GM18858 (cell line): ENCODE results near the gene MTTP.

ENCODE experiments used
- ATAC-seq: cut with Tn5 transposase; IDR thresholded peaks from one replicate; pipeline ENCODE4 v1.9.1; 2021; ENCODE audit not compliant: unreplicated experiment

The MTTP gene

GRCh38 chr4:99591757-99592156, 17.1 kb downstream of the MTTP start:
- no peak for ATAC-seq

- peak; percentile 50 for ATAC-seq
Observed at GRCh38 chr4:99593781-99594641, 19.4 kb downstream of the MTTP start.

GRCh38 chr4:99594818-99595217, 20.2 kb downstream of the MTTP start:
- no peak for ATAC-seq

- no peak for ATAC-seq
Observed at GRCh38 chr4:99606716-99607115, 32.1 kb downstream of the MTTP start.

- ATAC-seq = no peak
Observed at GRCh38 chr4:99608417-99608816, 33.8 kb downstream of the MTTP start.

- no peak for ATAC-seq
Observed at GRCh38 chr4:99610605-99611175, 36.1 kb downstream of the MTTP start.

GRCh38 chr4:99612281-99612680, 37.7 kb downstream of the MTTP start:
- no peak for ATAC-seq

- no peak for ATAC-seq
Observed at GRCh38 chr4:99612704-99613103, 38.1 kb downstream of the MTTP start.

GRCh38 chr4:99614491-99614890, 39.9 kb downstream of the MTTP start:
- no peak for ATAC-seq

- no peak for ATAC-seq
Observed at GRCh38 chr4:99615170-99615820, 40.7 kb downstream of the MTTP start.

- ATAC-seq = no peak
Observed at GRCh38 chr4:99617374-99617773, 42.8 kb downstream of the MTTP start.

GRCh38 chr4:99622341-99622740, 47.7 kb downstream of the MTTP start:
- ATAC-seq = no peak

GRCh38 chr4:99624141-99624719, 49.6 kb downstream of the MTTP start:
- peak; percentile 42 for ATAC-seq

- peak; percentile 70 for ATAC-seq
Observed at GRCh38 chr4:99625369-99625768, 50.7 kb downstream of the MTTP start.

GRCh38 chr4:99628040-99628439, 53.4 kb downstream of the MTTP start:
- no peak for ATAC-seq

- no peak for ATAC-seq
Observed at GRCh38 chr4:99629962-99630554, 55.4 kb downstream of the MTTP start.

GRCh38 chr4:99630857-99631360, 56.3 kb downstream of the MTTP start:
- no peak for ATAC-seq

GRCh38 chr4:99633772-99634171, 59.1 kb downstream of the MTTP start:
- ATAC-seq = no peak

GRCh38 chr4:99634742-99635360, 60.2 kb downstream of the MTTP start:
- ATAC-seq = no peak

GRCh38 chr4:99635601-99636000, 61.0 kb downstream of the MTTP start:
- no peak for ATAC-seq

- no peak for ATAC-seq
Observed at GRCh38 chr4:99636422-99636821, 61.8 kb downstream of the MTTP start.
